GM18519 (cell line): ENCODE measurements around the gene RPL21.
"Not testable (repeated sequence)": the region's sequence is repeated elsewhere in the genome, so short reads cannot be mapped to it uniquely, and the experiment has no call there.

ENCODE experiments used
- ATAC-seq: cut with Tn5 transposase; IDR thresholded peaks from one replicate; pipeline ENCODE4 v1.9.1; 2021; ENCODE audit warnings: mild to moderate bottlenecking, moderate library complexity; ENCODE audit not compliant: unreplicated experiment, low FRiP score

RPL21 gene

DNA sequence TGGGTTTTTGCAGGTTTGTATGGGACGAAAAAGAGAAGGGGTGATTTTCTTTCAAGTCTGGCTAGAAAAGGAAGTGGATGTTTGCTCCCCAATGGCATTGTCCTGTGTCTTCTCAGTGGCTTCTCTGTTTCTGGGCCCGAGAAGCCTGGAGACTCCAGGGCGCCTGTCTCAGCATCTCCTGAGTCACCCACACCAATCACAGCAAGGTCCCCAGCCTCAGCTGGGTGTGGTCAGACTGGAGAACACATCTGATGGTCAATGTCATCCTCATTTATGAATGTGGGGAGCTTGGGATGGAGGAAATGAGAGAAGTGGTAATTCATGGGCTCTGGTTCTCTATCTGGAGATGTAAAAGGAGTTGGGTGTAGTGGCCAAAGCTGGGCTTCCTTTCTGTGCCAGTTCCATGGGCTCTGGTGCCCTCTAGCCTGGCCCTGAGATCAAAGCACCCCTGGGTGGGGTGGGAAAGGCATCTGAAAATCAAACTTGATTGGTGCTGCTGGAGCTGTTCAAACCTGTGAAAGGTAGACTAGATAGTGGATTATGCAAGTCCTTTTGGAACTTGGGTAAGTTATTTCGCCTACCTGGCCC is 32.6 kb downstream of the RPL21 start:
- no peak for ATAC-seq

DNA sequence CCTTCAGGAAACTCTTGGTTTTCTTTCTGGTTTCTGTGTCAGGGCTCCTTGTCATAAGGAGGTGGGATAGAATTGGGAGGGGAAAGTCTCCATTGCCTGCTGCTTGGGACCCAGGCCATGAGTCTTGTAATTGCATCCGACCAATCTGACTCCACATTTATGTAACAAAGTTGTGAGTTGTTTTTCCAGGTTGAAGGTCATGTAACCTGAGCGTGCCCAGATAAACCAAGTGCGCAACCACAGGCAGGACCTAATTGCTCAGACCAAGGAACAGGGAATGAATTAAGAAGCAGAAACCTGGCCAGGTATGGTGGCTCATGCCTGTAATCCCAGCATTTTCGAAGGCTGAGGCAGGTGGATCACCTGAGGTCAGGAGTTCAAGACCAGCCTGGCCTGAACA is 37.0 kb downstream of the RPL21 start:
- no peak for ATAC-seq

DNA sequence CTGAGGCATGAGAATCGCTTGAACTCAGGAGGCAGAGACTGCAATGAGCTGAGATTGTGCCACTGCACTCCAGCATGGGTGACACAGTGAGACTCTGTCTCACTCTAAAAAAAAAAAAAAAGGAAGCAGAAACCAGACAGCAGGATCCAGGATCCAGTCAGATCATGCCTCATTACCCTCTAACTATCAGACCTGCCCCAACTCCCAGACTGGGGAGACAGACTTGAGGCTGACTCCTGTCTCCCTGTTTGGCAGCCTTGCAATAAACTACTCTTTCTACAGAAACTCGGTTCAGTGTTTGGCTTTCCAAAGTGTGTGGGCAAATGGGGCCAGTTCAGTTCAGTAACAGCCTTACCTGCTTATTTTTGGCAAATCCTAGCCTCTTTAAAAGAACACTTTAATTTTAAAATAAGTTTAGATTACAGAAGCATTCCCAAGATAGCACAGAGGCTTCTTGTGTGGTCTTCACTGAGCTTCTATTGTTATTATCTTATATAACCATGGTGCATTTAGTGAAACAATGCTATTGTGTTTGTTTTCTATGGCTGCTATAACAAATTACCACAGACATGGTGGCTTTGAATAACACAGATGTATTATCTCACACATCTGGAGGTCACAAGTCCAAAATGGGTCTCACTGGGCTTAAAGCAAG is 37.8 kb downstream of the RPL21 start:
- no peak for ATAC-seq

DNA sequence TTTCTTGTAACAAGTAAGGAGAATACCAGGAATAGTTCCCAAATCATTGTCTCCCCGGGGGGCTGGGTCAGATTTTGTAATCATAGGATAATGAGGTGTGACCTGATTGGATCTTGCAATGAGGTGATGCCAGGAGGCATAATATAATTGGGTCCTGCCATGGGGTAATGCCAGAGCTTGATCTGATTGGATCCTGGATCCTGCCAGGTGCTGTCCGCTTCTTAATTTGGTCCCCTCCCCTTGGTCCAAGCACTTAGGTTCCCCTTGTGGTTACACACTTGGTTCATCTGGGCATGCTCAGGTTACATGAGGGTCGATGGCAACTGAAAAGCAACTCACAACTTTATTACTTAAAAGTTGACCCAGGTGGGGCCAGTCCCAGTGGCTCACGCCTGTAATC is 39.4 kb downstream of the RPL21 start:
- ATAC-seq = no peak

DNA sequence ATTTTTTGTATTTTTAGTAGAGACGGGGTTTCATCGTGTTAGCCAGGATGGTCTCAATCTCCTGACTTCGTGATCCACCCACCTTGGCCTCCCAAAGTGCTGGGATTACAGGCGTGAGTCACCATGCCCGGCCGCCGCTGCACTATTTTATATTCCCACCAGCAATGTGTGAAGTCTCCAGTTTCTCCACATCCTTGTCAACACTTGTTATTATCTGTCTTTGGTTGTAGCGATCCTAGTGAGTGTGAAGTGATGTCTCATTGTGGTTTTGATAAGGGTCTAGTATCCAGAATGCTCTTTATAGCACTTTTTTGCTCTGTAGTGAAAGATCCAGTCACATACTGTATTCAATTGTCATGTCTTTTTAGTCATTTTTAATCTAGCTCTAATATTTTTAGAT is 40.6 kb downstream of the RPL21 start:
- ATAC-seq = not testable (repeated sequence)

DNA sequence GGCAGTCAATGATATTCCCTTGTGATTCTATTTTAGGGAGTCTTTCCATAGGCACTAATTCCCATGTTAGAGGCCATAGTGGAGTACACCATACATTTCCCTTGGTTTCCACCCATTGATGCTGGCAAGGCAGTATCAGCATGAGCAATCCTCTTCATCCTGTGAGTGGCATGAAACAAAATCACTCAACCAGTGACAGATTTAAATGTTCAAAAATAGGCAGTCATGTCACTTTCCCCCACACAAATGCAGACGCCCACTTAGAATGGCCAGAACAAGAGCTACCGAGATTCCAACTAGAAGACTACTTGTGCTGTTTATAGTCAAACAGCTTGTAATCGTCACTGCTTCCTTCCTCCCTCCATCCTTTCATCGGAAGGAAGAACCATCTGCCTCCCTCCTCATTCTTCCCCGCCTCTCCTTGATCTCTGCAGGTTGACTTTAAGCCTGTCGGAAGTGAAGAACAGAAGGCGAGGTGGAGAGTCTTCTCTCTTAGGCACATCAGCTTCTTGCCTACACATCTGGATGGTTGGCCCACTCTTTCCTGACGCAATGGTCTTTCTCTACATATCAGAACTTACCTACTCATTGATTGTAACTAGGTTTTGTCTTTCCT is 41.8 kb downstream of the RPL21 start:
- no peak for ATAC-seq

DNA sequence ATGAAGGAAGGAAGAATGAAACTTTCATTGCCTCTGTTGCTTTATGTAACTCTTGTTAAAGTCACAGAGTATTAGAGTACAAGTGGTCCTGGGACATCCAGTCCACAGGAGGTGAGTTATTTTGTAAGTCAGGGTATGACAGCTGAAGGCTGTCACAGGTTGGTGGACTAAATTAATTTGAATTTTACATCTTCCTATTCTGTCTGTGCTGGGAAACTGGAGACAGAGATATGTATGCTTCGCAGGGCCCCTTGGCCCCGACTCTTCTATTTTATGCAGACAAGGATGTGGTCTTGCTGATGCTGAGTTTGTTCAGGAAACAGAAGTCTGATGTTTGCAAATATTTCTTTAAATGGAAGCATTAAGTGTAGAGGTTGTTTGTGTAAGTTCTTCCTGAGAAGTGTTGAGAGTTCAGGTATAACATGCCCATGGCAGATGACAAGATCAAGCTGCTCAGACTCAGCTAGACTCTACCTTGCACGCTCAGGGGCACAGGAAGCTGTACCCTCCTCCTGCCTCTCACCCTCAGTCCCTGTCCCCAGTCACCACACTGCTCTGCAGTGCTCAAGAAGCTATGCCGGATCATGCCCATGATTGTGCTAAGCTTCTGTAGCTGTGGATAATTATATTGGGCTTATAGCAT is 42.6 kb downstream of the RPL21 start:
- ATAC-seq = no peak

DNA sequence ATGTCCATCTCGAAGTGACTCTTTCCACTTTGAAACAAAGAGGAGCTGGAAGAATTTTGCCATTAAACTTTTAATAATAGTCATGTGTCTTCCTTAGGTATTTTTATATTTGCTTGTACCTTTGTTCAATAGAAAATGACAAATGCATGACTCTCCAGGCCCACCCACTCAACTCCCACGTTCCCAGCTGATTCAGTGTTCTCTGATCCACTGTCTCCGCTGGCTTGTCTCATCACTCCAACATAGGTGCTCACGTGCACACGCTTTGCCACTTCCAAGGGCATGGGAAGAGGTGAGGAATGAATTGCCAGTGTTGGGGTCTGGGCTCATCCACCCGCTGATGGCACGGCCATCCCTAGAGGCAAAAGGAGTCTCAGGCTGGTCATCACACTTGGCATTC is 43.7 kb downstream of the RPL21 start:
- ATAC-seq = no peak

DNA sequence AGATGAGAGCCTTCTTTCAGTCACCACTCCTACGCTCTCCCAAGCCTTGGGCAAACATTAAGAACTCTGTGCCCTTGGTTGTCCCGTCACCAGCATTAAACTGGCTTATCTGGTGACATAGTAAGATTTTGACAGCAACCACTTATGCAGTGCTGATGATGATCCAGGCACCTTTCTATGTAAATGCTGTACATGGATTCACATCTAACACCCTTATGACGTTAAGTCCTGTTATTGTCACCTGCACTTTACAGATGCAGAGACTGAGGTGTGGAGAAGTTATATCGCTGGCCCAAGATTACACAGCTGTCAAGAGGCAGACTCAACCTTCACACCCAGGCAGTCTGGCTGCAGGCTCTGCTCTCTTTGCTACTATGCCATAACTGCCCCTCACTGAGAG is 44.3 kb downstream of the RPL21 start:
- ATAC-seq = no peak

DNA sequence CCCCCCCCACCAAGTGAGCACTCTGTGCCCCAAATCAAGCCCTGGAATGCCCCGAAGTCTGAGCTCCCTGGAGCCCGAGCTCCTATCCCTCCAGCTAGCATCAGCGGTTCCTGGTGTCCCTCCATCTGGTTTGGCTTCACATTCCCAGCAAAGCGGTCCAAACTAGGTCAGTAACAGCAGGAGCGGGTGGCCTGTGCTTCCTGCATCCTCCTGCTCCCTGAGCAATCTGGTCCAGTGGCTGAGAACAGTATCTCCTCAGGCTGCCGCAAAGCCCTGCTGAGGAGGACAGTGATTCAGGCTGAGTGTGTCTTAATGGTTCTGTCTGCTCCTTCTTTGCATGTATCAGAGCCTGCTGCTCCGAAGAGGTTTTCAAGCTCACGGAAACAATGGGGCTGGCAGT is 45.1 kb downstream of the RPL21 start:
- no peak for ATAC-seq

DNA sequence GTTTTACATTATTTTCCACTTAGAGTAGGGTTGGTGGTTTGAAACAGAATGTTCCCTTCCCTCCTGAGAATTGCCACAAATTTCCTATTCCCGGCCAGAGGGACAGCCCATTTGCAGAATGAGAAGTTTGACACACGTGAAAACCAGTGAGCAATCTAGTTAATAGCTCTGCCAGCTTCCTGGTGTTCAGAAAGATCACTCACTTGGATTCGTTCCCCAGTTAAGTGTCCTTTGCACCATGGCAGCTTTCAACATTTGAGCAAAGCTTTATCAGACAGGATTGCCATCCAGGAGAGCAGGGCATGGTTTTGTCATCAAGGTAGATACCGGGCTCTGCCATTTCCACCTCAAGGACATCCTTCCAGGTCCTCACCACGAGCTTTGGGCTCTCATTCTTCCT is 47.5 kb downstream of the RPL21 start:
- no peak for ATAC-seq

DNA sequence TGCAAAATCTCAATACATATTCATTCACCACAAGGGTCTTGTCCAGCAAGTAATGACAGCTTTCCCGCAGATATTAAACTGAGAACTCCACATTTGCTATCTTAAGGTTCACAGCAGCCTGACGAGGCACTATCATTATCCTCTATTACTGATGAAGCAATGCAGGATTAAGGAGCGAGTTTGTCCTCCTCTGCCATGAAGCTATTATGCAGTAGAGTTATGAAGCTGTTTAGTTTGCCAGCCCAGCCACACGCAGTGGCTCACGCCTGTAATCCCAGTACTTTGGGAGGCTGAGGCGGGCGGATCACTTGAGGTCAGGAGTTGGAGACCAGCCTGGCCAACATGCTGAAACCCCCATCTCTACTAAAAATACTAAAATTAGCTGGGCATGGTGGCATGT is 49.0 kb downstream of the RPL21 start:
- not testable (repeated sequence) for ATAC-seq

DNA sequence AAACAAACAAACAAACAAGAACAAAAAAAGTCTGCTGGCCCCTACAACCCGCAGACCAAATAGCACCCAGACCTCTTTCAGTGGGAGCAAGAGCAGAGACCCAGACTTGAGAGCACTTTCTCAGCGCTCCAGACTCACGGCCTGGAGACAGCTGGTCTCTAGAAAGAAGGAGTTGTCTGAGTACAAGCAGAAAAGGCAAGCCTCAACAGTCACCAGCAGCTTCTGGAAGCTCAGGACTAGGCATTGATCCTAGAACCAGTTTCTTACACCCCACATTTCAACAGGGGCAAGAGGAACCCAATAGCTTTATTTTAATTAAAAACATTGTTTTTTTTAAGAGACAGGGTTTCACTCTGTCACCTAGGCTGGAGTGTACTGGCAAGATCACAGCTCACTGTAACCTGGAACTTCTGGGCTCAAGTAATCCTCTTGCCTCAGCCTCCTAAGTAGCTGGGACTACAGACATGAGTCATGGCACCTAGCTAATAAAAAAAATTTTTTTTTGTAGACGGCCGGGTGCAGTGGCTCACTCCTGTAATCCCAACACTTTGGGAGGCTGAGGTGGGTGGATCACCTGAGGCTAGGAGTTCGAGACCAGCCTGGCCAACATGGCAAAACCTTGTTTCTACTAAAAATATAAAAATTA is 49.7 kb downstream of the RPL21 start:
- no peak for ATAC-seq

DNA sequence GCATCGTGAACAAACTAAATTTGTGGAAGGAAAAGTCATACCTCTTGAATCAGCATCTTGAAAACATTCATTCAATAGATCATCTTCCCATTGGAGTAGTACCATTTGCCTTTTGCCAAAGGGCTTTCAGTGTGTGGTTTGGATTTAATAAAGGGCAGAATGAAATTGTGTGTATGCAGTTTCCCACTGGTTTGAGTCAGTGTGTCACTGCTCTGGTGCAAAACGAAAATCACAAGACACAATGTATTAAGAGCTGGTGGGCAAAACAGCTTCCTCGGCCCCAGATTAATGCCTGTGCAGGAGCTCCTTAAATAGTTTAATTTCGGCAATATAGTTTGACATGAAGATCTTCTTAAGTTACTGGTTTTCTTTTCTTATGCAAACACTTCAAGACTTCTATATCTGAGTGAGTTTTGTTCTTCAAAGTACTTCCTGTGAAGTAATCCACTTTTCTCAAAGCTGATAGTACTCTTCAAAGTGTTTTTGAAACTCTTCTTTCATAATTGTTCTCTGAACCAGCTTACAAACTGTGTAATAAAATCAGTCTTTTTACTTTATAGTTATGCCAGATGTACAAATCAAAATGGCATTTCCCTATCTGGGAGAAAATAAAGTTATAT is 51.4 kb downstream of the RPL21 start:
- ATAC-seq = no peak

DNA sequence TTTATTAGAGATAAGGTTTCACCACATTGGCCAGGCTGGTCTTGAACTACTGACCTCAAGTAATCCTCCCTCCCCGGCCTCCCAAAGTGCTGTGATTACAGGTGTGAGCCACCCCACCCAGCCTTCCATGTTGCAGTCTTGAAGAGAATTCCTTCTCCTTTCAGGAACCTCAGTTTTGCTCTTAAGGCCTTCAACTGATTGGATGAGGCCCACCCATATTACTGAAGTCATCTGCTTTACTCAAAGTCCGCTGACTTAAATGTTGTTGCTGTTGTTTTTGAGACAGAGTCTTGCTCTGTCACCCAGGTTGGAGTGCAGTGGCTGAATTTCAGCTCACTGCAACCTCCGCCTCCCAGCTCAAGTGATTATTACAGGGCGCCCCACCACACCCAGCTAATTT is 52.7 kb downstream of the RPL21 start:
- ATAC-seq = no peak

DNA sequence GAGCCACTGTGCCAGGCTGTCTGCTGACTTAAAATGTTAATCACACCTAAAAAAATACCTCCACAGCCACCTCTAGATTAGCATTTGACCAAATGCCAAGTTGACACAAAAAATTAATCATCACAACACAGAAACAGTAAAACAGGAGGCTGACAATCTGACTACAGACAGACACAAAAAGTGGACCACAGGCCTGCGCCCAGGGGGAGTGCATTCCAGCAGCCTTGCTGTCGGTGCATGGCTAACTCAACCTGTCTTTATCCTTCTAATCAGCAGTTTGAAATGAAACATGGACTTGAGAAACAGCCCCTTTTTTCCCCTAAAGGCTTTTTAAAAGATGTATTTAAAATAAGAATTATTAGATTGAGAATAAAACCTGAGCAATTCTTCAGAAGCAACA is 53.3 kb downstream of the RPL21 start:
- no peak for ATAC-seq
